Measurements from ENCODE around the gene KIAA0825. TPM values are rescaled to one million over a fixed set of nuclear protein-coding genes. Genes with fewer than 3 reads are reported as not detected.

Gene KIAA0825
- total RNA-seq, 2 experiments from 2014 or later, result 1.1 to 2.0 TPM

- H3K27me3 Mint-ChIP-seq (ENCODE audit: low read depth), result no peaks in the 10 kb centered on the region
- ATAC-seq (no peak), DNase-seq (no peak)
- ChIA-PET POLR2A (no interaction called here), CTCF (no interaction called here)
- no peak overlapping the region for H3K27ac Mint-ChIP-seq
- no peaks in the 10 kb centered on the region for H3K9me3 Mint-ChIP-seq (ENCODE audit: insufficient read depth)
- H3K4me3 Mint-ChIP-seq, result no peak overlapping the region
- no peaks in the 10 kb centered on the region for H3K4me1 Mint-ChIP-seq (ENCODE audit: low read depth)
- H3K36me3 Mint-ChIP-seq (ENCODE audit: low read depth), result no peaks in the 10 kb centered on the region
Observed at GRCh38 chr5:94420885-94421284, 197.5 kb downstream of the KIAA0825 start.

GRCh38 chr5:94415798-94416197, 202.6 kb downstream of the KIAA0825 start:
- DNase-seq, result no peak
- ChIA-PET POLR2A (no interaction called here), CTCF (no interaction called here)
- no peaks in the 10 kb centered on the region for H3K4me1 Mint-ChIP-seq (ENCODE audit: low read depth)
- ATAC-seq, result no peak
- H3K27me3 Mint-ChIP-seq (ENCODE audit: low read depth), result no peaks in the 10 kb centered on the region
- no peaks in the 10 kb centered on the region for H3K36me3 Mint-ChIP-seq (ENCODE audit: low read depth)
- no peaks in the 10 kb centered on the region for H3K9me3 Mint-ChIP-seq (ENCODE audit: insufficient read depth)
- H3K27ac Mint-ChIP-seq, result no peak overlapping the region
- H3K4me3 Mint-ChIP-seq, result no peak overlapping the region

GRCh38 chr5:94409440-94409839, 209.0 kb downstream of the KIAA0825 start:
- no peak for ATAC-seq
- Mint-ChIP-seq H3K36me3 (ENCODE audit: low read depth) (no peaks in the 10 kb centered on the region), H3K4me3 (no peak overlapping the region), H3K27me3 (ENCODE audit: low read depth) (no peaks in the 10 kb centered on the region), H3K27ac (no peak overlapping the region), H3K9me3 (ENCODE audit: insufficient read depth) (peaks cover 4% of the 10 kb centered on the region), H3K4me1 (ENCODE audit: low read depth) (no peaks in the 10 kb centered on the region)
- CTCF ChIA-PET, result no interaction called here
- POLR2A ChIA-PET, result no interaction called here
- no peak for DNase-seq

- Mint-ChIP-seq H3K4me1 (ENCODE audit: low read depth) (no peaks in the 10 kb centered on the region), H3K9me3 (ENCODE audit: insufficient read depth) (peaks cover 4% of the 10 kb centered on the region), H3K4me3 (no peak overlapping the region), H3K36me3 (ENCODE audit: low read depth) (no peaks in the 10 kb centered on the region), H3K27ac (no peak overlapping the region), H3K27me3 (ENCODE audit: low read depth) (no peaks in the 10 kb centered on the region)
- ChIA-PET CTCF (no interaction called here), POLR2A (no interaction called here)
- no peak for DNase-seq
- ATAC-seq, result no peak
Observed at GRCh38 chr5:94407023-94407422, 211.4 kb downstream of the KIAA0825 start.

GRCh38 chr5:94403483-94403882, 214.9 kb downstream of the KIAA0825 start:
- ChIA-PET POLR2A (no interaction called here), CTCF (interaction anchor here (0.9 kb wide), 1 partner anchor 335 kb away, joined by 4 read pairs; no protein-coding TSS in a partner anchor)
- no peak overlapping the region for H3K4me3 Mint-ChIP-seq
- no peaks in the 10 kb centered on the region for H3K9me3 Mint-ChIP-seq (ENCODE audit: insufficient read depth)
- H3K27me3 Mint-ChIP-seq (ENCODE audit: low read depth), result no peaks in the 10 kb centered on the region
- no peak overlapping the region for H3K27ac Mint-ChIP-seq
- no peak for DNase-seq
- no peaks in the 10 kb centered on the region for H3K4me1 Mint-ChIP-seq (ENCODE audit: low read depth)
- ATAC-seq, result no peak
- H3K36me3 Mint-ChIP-seq (ENCODE audit: low read depth), result no peaks in the 10 kb centered on the region

GRCh38 chr5:94402096-94402495, 216.3 kb downstream of the KIAA0825 start:
- Mint-ChIP-seq H3K4me3 (no peak overlapping the region), H3K9me3 (ENCODE audit: insufficient read depth) (no peaks in the 10 kb centered on the region), H3K27me3 (ENCODE audit: low read depth) (no peaks in the 10 kb centered on the region), H3K27ac (no peak overlapping the region), H3K36me3 (ENCODE audit: low read depth) (no peaks in the 10 kb centered on the region), H3K4me1 (ENCODE audit: low read depth) (no peaks in the 10 kb centered on the region)
- POLR2A ChIA-PET, result no interaction called here
- no peak for DNase-seq
- CTCF ChIA-PET, result no interaction called here
- ATAC-seq, result no peak

- H3K27ac Mint-ChIP-seq, result no peak overlapping the region
- H3K4me1 Mint-ChIP-seq (ENCODE audit: low read depth), result no peaks in the 10 kb centered on the region
- DNase-seq, result no peak
- CTCF ChIA-PET, result no interaction called here
- no peaks in the 10 kb centered on the region for H3K36me3 Mint-ChIP-seq (ENCODE audit: low read depth)
- POLR2A ChIA-PET, result no interaction called here
- ATAC-seq, result no peak
- H3K4me3 Mint-ChIP-seq, result no peak overlapping the region
- H3K27me3 Mint-ChIP-seq (ENCODE audit: low read depth), result no peaks in the 10 kb centered on the region
- no peaks in the 10 kb centered on the region for H3K9me3 Mint-ChIP-seq (ENCODE audit: insufficient read depth)
Observed at GRCh38 chr5:94397508-94397907, 220.9 kb downstream of the KIAA0825 start.

- POLR2A ChIA-PET, result no interaction called here
- no peaks in the 10 kb centered on the region for H3K27me3 Mint-ChIP-seq (ENCODE audit: low read depth)
- CTCF ChIA-PET, result no interaction called here
Observed at GRCh38 chr5:94396687-94397086, 221.7 kb downstream of the KIAA0825 start.

GRCh38 chr5:94395468-94395867, 222.9 kb downstream of the KIAA0825 start:
- Mint-ChIP-seq H3K27ac (no peak overlapping the region), H3K36me3 (ENCODE audit: low read depth) (no peaks in the 10 kb centered on the region), H3K27me3 (ENCODE audit: low read depth) (no peaks in the 10 kb centered on the region), H3K4me1 (ENCODE audit: low read depth) (no peaks in the 10 kb centered on the region), H3K4me3 (no peak overlapping the region), H3K9me3 (ENCODE audit: insufficient read depth) (no peaks in the 10 kb centered on the region)
- CTCF ChIA-PET, result no interaction called here
- no peak for DNase-seq
- no peak for ATAC-seq
- POLR2A ChIA-PET, result no interaction called here

More at GRCh38 chr5:94396687-94397086, 221.7 kb downstream of the KIAA0825 start:
- Mint-ChIP-seq H3K27ac (no peak overlapping the region), H3K4me1 (ENCODE audit: low read depth) (no peaks in the 10 kb centered on the region), H3K4me3 (no peak overlapping the region), H3K36me3 (ENCODE audit: low read depth) (no peaks in the 10 kb centered on the region), H3K9me3 (ENCODE audit: insufficient read depth) (no peaks in the 10 kb centered on the region)
- ATAC-seq, result no peak
- DNase-seq, result no peak

- Mint-ChIP-seq H3K4me1 (ENCODE audit: low read depth) (peaks cover 6% of the 10 kb centered on the region), H3K27me3 (ENCODE audit: low read depth) (no peaks in the 10 kb centered on the region), H3K9me3 (ENCODE audit: insufficient read depth) (no peaks in the 10 kb centered on the region), H3K4me3 (no peak overlapping the region), H3K27ac (no peak overlapping the region), H3K36me3 (ENCODE audit: low read depth) (no peaks in the 10 kb centered on the region)
- POLR2A ChIA-PET, result no interaction called here
- CTCF ChIA-PET, result no interaction called here
- DNase-seq (no peak), ATAC-seq (no peak)
Observed at GRCh38 chr5:94391996-94392395, 226.4 kb downstream of the KIAA0825 start.

GRCh38 chr5:94389515-94389899, 228.9 kb downstream of the KIAA0825 start:
- Mint-ChIP-seq H3K9me3 (ENCODE audit: insufficient read depth) (no peaks in the 10 kb centered on the region), H3K4me1 (ENCODE audit: low read depth) (peaks cover 6% of the 10 kb centered on the region), H3K4me3 (no peak overlapping the region), H3K36me3 (ENCODE audit: low read depth) (no peaks in the 10 kb centered on the region), H3K27ac (no peak overlapping the region), H3K27me3 (ENCODE audit: low read depth) (no peaks in the 10 kb centered on the region)
- ChIA-PET CTCF (interaction anchor here (1.5 kb wide), 1 partner anchor 10 kb away, joined by 4 read pairs; no protein-coding TSS in a partner anchor), POLR2A (no interaction called here)
- ATAC-seq, result no peak
- DNase-seq, result no peak

- no peak overlapping the region for H3K27ac Mint-ChIP-seq
Observed at GRCh38 chr5:94388773-94389514, 229.5 kb downstream of the KIAA0825 start.

GRCh38 chr5:94385767-94386166, 232.6 kb downstream of the KIAA0825 start:
- Mint-ChIP-seq H3K27ac (no peak overlapping the region), H3K9me3 (ENCODE audit: insufficient read depth) (no peaks in the 10 kb centered on the region), H3K4me3 (no peak overlapping the region), H3K36me3 (ENCODE audit: low read depth) (no peaks in the 10 kb centered on the region), H3K4me1 (ENCODE audit: low read depth) (peaks cover 6% of the 10 kb centered on the region), H3K27me3 (ENCODE audit: low read depth) (no peaks in the 10 kb centered on the region)
- ATAC-seq (no peak), DNase-seq (no peak)
- POLR2A ChIA-PET, result no interaction called here
- CTCF ChIA-PET, result interaction anchor here (2.0 kb wide), 1 partner anchor 10 kb away, joined by 4 read pairs; no protein-coding TSS in a partner anchor

More at GRCh38 chr5:94388773-94389514, 229.5 kb downstream of the KIAA0825 start:
- Mint-ChIP-seq H3K9me3 (ENCODE audit: insufficient read depth) (no peaks in the 10 kb centered on the region), H3K27me3 (ENCODE audit: low read depth) (no peaks in the 10 kb centered on the region), H3K36me3 (ENCODE audit: low read depth) (no peaks in the 10 kb centered on the region), H3K4me1 (ENCODE audit: low read depth) (peaks cover 6% of the 10 kb centered on the region), H3K4me3 (no peak overlapping the region)
- POLR2A ChIA-PET, result no interaction called here
- DNase-seq, result no peak
- CTCF ChIA-PET, result interaction anchor here (1.5 kb wide), 1 partner anchor 10 kb away, joined by 4 read pairs; no protein-coding TSS in a partner anchor
- no peak for ATAC-seq

Data from activated CD8-positive, alpha-beta T cell treated with anti-CD3 and anti-CD28 coated beads, Interleukin-2, amount 10 ng/mL, durations not matched to agents 7 days and 5 days (primary cell).